ENCODE results near the gene OXNAD1. TPM values are rescaled to one million over a fixed set of nuclear protein-coding genes. Genes with fewer than 3 reads are reported as not detected.

OXNAD1 gene
- total RNA-seq, 1 experiment from 2014 or later = 23.7 TPM

GRCh38 chr3:16239086-16239770, 25.8 kb upstream of the OXNAD1 start:
- Histone ChIP-seq H4K91ac (ENCODE audit: insufficient read length, low read depth, low read length) (no peak overlapping the region), H2AK5ac (ENCODE audit: insufficient read length, low read length) (no peak overlapping the region), H4K8ac (replicated peaks; ENCODE audit: insufficient read length, low read depth, low read length) (no peak overlapping the region), H3K27me3 (ENCODE audit: insufficient read depth, low read length) (no peaks in the 10 kb centered on the region), H3K4me2 (ENCODE audit: insufficient read depth, insufficient read length, low read length) (no peak overlapping the region), H2BK5ac (ENCODE audit: insufficient read length, low read length) (no peak overlapping the region), H3K23ac (ENCODE audit: insufficient read length, low read depth, low read length) (no peak overlapping the region), H2BK20ac (ENCODE audit: low read depth, low read length, poor library complexity, severe bottlenecking) (no peak overlapping the region), H3K14ac (ENCODE audit: insufficient read depth, low read length) (no peak overlapping the region), H4K5ac (ENCODE audit: insufficient read length, low read depth, low read length) (no peak overlapping the region), H3K4ac (ENCODE audit: low read depth, low read length) (no peak overlapping the region), H2AFZ (ENCODE audit: low read length) (no peak overlapping the region), H3K27ac (ENCODE audit: insufficient read length, low read depth, low read length) (no peak overlapping the region), H3K18ac (ENCODE audit: insufficient read length, low read depth, low read length) (no peak overlapping the region), H3K9ac (ENCODE audit: extremely low read depth, insufficient read length, low read length) (no peak overlapping the region), H4K20me1 (ENCODE audit: control insufficient read depth, insufficient read depth, insufficient read length) (no peaks in the 10 kb centered on the region), H2BK15ac (ENCODE audit: low read depth, low read length) (no peak overlapping the region), H3K79me1 (ENCODE audit: insufficient read depth, low read depth, low read length, poor library complexity, severe bottlenecking) (no peaks in the 10 kb centered on the region), H3K23me2 (ENCODE audit: insufficient read length, low read depth, low read length, poor library complexity, severe bottlenecking) (no peaks in the 10 kb centered on the region), H3K9me3 (ENCODE audit: control insufficient read depth, low read depth, low read length) (no peaks in the 10 kb centered on the region), H2BK12ac (ENCODE audit: insufficient read length, low read depth, low read length) (no peak overlapping the region), H3K79me2 (ENCODE audit: insufficient read depth, low read length) (0 out of 2 replicates have a peak, but pooled peaks cover 2% of the 10 kb centered on the region), H3T11ph (ENCODE audit: low read length) (no peak overlapping the region), H3K56ac (ENCODE audit: insufficient read length, low read depth, low read length) (no peak overlapping the region), H2BK120ac (ENCODE audit: low read depth, low read length, poor library complexity, severe bottlenecking) (no peak overlapping the region), H3K4me1 (ENCODE audit: insufficient read depth, low read length) (no peaks in the 10 kb centered on the region)
- Mint-ChIP-seq H3K4me1 (no peaks in the 10 kb centered on the region), H3K4me3 (no peak overlapping the region), H3K9me3 (no peaks in the 10 kb centered on the region), H3K27ac (no peak overlapping the region), H3K36me3 (ENCODE audit: insufficient read depth in 1 of 3, low read depth in 3 of 3) (no peaks in the 10 kb centered on the region), H3K27me3 (ENCODE audit: low read depth) (peaks cover 4% of the 10 kb centered on the region)
- no peak for TF ChIP-seq CTCF (conservative IDR thresholded peaks at IDR 0.05)
- WGBS (ENCODE audit: extremely low coverage, insufficient read length, low lambda C conversion rate) = no CpG with 5 or more reads among the region's 3 CpGs
- no peak for DNase-seq
